Body of pancreas (tissue), 4 donors: ENCODE data around the gene KIAA2012.

ENCODE experiments used
- CTCF ChIP-seq, 7 experiments: fragments of 450-650 bp in 4 of 7; fragments of 200-600 bp in 3 of 7; sonication (generic) in 3 of 7; IDR thresholded peaks; one replicate each; pipeline ENCODE4 v1.5.1; 2016 to 2019; ENCODE audit warnings: antibody characterized with exemption in 7 of 7
- POLR2A ChIP-seq, 3 donors: fragments of 450-650 bp; IDR thresholded peaks; one replicate each; pipeline ENCODE4 v1.6.1; 2016; ENCODE audit warnings: antibody characterized with exemption in 3 of 3, mild to moderate bottlenecking in 2 of 3

GRCh38 chr2:202112041-202112440 lies 39.0 kb downstream of the KIAA2012 start:
- TF ChIP-seq CTCF (IDR thresholded peaks at IDR 0.05) (no peak), POLR2A (IDR thresholded peaks at IDR 0.05) (no peak)
